Heart left ventricle (tissue), 13 donors: ENCODE measurements around the gene NAALADL2.

Experiments
- CTCF ChIP-seq, 12 donors: fragments of 200-600 bp; sonication (generic) in 4 of 12; IDR thresholded peaks; one replicate each; pipeline versions ENCODE4 v1.5.0 to v1.8.0; 2018 to 2022; ENCODE audit warnings: antibody characterized with exemption in 12 of 12, mild to moderate bottlenecking in 5 of 12
- POLR2A ChIP-seq, 2 donors: fragments of 450-650 bp; IDR thresholded peaks; one replicate each; pipeline ENCODE4 v1.6.1; 2017; ENCODE audit warnings: antibody characterized with exemption in 2 of 2, mild to moderate bottlenecking in 2 of 2, moderate library complexity in 2 of 2
- donor health status: ischemic (EF 13 %, LVEDD 7.1; RV severe dilation, severe dysfunction).
- donor health status: DM: no; HTN: yes; CAD: no.
- donor health status: DM: no; HTN: no; CAD: no.
- donor health status: ischemic (EF 25% LVEDD 6.9; RV normal size, moderate dysfunction).
- donor health status: ischemic (EF 25% LVEDD 5.7; RV mildly dilated, moderate dysfunction).
- donor health status: ischemic (EF 35%, LVEDD 5.7; RV mildly dilated, moderate dysfunction).
- donor health status: nonischemic (EF 11% LVEDD 7.7; RV severe dilation, severe dysfunction).
- donor health status: DM: yes; HTN: yes; CAD: no.
- donor health status: PGD.
- donor health status: ischemic (EF 29% LVEDD 5.4; RV normal size, mild dysfunction).
- donor health status: nonischemic (EF 23%, LVEDD 6.1; RV moderate dilation, normal function).

DNA sequence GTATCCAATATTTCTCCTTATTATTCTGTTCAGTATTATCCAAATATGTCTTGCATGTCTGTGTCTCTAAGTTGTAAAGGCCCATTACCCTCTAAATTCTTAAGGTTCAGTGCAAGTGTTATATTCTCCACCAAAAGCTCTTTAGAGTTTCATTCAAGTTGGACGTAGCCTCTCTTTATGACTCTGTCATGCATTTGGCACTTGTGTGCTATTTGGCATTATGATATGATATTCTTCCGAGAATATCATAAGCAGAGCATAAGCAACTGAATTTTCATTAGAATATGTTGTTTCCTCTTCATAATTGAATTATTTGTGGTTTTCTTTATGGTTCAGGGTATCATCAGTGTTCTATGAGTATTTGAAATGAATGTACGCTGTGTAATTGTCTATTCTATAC is 594.2 kb downstream of the NAALADL2 start:
- no peak for TF ChIP-seq CTCF (IDR thresholded peaks at IDR 0.05)
- no peak for TF ChIP-seq POLR2A (IDR thresholded peaks at IDR 0.05)
